ENCODE results near the gene C16orf89.

DNA sequence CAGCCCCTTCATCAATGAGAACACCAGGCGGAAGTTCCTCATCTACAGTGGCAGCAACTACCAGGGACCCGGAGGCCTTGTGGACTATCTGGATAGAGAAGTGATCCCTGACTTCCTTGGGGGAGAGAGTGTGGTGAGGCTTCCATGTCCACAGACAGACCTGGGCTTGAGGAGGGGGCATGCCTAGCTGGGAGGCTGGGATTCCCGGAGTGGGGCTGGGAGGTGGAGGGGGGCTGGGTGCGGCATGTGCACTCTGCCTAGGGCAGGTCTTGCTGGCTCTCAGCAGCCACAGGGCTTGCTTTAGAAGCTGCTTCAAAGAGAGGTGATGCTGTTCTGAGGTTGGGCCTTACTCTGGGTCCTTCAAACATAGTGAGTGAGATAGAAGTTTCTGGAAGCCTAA is 59.8 kb downstream of the C16orf89 start:
- TF ChIP-seq CTCF (IDR thresholded peaks at IDR 0.05; ENCODE audit: low read depth, low read length) (no peak), MYC (IDR thresholded peaks at IDR 0.05; ENCODE audit: low read depth, low read length) (no peak), POLR2A (IDR thresholded peaks at IDR 0.05; ENCODE audit: extremely low read depth, insufficient read length) (no peak)

Measured in NB4 (cell line).